GM23338 (cell line): Measurements from ENCODE around the gene TMA7.
A peak's percentile ranks its signal among the peaks of the same experiment; 100 is the strongest.

ENCODE experiments used
- CREB1 ChIP-seq: fragments of 250-450 bp; sonication (Bioruptor Pico); IDR thresholded peaks from 2 replicates; pipeline ENCODE4 v1.5.0; 2020; ENCODE audit warnings: low read depth, mild to moderate bottlenecking, moderate library complexity
- EZH2 ChIP-seq: fragments of 200-600 bp; sonication (generic); IDR thresholded peaks from one replicate; pipeline ENCODE4 v1.8.0; 2017; ENCODE audit warnings: antibody characterized with exemption, mild to moderate bottlenecking, low read depth; ENCODE audit not compliant: unreplicated experiment
- EZH2phosphoT487 ChIP-seq: fragments of 200-600 bp; sonication (generic); IDR thresholded peaks from one replicate; pipeline ENCODE4 v1.8.1; 2018; ENCODE audit warnings: antibody characterized with exemption; ENCODE audit not compliant: unreplicated experiment
- JUNB ChIP-seq: IDR thresholded peaks from one replicate; pipeline ENCODE4 v1.6.1; 2016; ENCODE audit warnings: antibody characterized with exemption; ENCODE audit not compliant: unreplicated experiment
- NANOG ChIP-seq: IDR thresholded peaks from 2 replicates; pipeline ENCODE4 v1.6.1; 2016; ENCODE audit warnings: antibody characterized with exemption, borderline replicate concordance
- POLR2AphosphoS5 ChIP-seq: IDR thresholded peaks from 2 replicates; pipeline ENCODE4 v1.6.1; 2016; ENCODE audit warnings: antibody characterized with exemption, low read depth
- STAT1 ChIP-seq: IDR thresholded peaks from one replicate; pipeline ENCODE4 v1.6.1; 2016; ENCODE audit warnings: antibody characterized with exemption; ENCODE audit not compliant: unreplicated experiment
- ZNF114 ChIP-seq: fragments of 250-450 bp; sonication (Bioruptor Pico); IDR thresholded peaks from 2 replicates; pipeline ENCODE4 v1.5.0; 2020; ENCODE audit warnings: mild to moderate bottlenecking, moderate library complexity
- ZNF331 ChIP-seq: fragments of 250-450 bp; sonication (Bioruptor Pico); IDR thresholded peaks from 2 replicates; pipeline ENCODE4 v1.5.0; 2020; ENCODE audit warnings: low read depth, mild to moderate bottlenecking, moderate library complexity
- TF ChIP-seq, protein P1 (sequence below), 2 experiments: fragments of 200-600 bp in 1 of 2; sonication (generic) in 1 of 2; conservative IDR thresholded peaks; 2 replicates each; pipeline versions ENCODE4 v1.5.1 to v1.6.1; 2016 to 2017; ENCODE audit warnings: antibody characterized with exemption in 2 of 2, low read depth in 2 of 2, mild to moderate bottlenecking in 2 of 2, moderate library complexity in 1 of 2
- TF ChIP-seq, protein P2 (sequence below): IDR thresholded peaks from one replicate; pipeline ENCODE4 v1.6.1; 2018; ENCODE audit warnings: antibody characterized with exemption; ENCODE audit not compliant: unreplicated experiment
- TF ChIP-seq, protein P3 (sequence below): IDR thresholded peaks from 2 replicates; pipeline ENCODE4 v1.6.1; 2016; ENCODE audit warnings: antibody characterized with exemption
- TF ChIP-seq, protein P4 (sequence below): fragments of 250-450 bp; sonication (Bioruptor Pico); IDR thresholded peaks from 2 replicates; pipeline ENCODE4 v1.5.0; 2020; ENCODE audit warnings: mild to moderate bottlenecking, moderate library complexity

DNA sequence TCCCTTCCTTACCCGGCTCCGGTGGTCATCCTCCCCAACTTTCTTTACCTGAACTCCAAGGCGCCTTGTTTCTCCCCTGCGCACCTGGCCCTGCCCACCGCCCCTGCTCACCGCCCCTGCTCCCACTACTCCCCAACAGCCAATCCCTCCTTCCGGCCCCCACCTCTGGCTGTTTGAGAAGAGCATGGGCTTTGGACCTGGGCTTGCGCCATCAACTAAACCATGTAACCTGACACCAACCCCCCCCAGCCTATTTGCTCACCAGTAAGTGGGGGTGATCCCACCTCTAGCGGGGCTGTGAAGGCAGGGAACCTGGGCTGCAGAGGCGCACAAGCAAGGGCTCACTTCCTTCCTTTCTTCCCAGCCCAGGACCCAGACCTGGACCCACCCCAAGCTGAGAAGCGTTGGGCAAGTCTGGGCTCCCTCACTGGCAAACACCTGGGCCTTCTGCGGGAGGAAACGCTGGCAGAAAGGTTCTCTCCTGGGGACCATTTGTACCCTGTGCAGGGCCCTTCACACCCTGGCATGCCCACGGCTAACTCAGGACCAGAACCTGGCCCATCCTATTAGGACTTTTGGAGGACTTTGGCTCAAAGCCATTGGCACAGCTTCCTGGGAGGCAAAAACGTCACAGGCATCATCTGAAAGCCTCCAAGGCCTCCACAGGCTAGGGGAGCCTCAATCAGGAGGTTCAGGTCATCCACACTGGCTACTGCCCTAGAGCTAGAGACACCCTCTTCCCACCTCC lies 9.9 kb upstream of the TMA7 start, which contains the start of gene PLXNB1:
- TF ChIP-seq EZH2: no peak
- TF ChIP-seq, protein P1, sequence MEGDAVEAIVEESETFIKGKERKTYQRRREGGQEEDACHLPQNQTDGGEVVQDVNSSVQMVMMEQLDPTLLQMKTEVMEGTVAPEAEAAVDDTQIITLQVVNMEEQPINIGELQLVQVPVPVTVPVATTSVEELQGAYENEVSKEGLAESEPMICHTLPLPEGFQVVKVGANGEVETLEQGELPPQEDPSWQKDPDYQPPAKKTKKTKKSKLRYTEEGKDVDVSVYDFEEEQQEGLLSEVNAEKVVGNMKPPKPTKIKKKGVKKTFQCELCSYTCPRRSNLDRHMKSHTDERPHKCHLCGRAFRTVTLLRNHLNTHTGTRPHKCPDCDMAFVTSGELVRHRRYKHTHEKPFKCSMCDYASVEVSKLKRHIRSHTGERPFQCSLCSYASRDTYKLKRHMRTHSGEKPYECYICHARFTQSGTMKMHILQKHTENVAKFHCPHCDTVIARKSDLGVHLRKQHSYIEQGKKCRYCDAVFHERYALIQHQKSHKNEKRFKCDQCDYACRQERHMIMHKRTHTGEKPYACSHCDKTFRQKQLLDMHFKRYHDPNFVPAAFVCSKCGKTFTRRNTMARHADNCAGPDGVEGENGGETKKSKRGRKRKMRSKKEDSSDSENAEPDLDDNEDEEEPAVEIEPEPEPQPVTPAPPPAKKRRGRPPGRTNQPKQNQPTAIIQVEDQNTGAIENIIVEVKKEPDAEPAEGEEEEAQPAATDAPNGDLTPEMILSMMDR (conservative IDR thresholded peaks at IDR 0.05; ENCODE audit: low read depth in 2 of 2): no peak
- TF ChIP-seq, protein P2, sequence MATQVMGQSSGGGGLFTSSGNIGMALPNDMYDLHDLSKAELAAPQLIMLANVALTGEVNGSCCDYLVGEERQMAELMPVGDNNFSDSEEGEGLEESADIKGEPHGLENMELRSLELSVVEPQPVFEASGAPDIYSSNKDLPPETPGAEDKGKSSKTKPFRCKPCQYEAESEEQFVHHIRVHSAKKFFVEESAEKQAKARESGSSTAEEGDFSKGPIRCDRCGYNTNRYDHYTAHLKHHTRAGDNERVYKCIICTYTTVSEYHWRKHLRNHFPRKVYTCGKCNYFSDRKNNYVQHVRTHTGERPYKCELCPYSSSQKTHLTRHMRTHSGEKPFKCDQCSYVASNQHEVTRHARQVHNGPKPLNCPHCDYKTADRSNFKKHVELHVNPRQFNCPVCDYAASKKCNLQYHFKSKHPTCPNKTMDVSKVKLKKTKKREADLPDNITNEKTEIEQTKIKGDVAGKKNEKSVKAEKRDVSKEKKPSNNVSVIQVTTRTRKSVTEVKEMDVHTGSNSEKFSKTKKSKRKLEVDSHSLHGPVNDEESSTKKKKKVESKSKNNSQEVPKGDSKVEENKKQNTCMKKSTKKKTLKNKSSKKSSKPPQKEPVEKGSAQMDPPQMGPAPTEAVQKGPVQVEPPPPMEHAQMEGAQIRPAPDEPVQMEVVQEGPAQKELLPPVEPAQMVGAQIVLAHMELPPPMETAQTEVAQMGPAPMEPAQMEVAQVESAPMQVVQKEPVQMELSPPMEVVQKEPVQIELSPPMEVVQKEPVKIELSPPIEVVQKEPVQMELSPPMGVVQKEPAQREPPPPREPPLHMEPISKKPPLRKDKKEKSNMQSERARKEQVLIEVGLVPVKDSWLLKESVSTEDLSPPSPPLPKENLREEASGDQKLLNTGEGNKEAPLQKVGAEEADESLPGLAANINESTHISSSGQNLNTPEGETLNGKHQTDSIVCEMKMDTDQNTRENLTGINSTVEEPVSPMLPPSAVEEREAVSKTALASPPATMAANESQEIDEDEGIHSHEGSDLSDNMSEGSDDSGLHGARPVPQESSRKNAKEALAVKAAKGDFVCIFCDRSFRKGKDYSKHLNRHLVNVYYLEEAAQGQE: no peak
- TF ChIP-seq EZH2phosphoT487: no peak
- TF ChIP-seq CREB1 (CRISPR knock-in tag): peak; percentile 24; the same call in 1 of the 2 replicates
- peak; percentile 68 for TF ChIP-seq POLR2AphosphoS5
- TF ChIP-seq STAT1: no peak
- no peak for TF ChIP-seq JUNB
- TF ChIP-seq, protein P3, sequence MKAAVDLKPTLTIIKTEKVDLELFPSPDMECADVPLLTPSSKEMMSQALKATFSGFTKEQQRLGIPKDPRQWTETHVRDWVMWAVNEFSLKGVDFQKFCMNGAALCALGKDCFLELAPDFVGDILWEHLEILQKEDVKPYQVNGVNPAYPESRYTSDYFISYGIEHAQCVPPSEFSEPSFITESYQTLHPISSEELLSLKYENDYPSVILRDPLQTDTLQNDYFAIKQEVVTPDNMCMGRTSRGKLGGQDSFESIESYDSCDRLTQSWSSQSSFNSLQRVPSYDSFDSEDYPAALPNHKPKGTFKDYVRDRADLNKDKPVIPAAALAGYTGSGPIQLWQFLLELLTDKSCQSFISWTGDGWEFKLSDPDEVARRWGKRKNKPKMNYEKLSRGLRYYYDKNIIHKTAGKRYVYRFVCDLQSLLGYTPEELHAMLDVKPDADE: 0 out of 2 replicates have a peak, but pooled peaks have one; percentile 39
- no peak for TF ChIP-seq ZNF114 (CRISPR knock-in tag)
- TF ChIP-seq NANOG: no peak; the same call in 1 of the 2 replicates
- no peak for TF ChIP-seq ZNF331 (CRISPR knock-in tag)
- TF ChIP-seq, protein P4, sequence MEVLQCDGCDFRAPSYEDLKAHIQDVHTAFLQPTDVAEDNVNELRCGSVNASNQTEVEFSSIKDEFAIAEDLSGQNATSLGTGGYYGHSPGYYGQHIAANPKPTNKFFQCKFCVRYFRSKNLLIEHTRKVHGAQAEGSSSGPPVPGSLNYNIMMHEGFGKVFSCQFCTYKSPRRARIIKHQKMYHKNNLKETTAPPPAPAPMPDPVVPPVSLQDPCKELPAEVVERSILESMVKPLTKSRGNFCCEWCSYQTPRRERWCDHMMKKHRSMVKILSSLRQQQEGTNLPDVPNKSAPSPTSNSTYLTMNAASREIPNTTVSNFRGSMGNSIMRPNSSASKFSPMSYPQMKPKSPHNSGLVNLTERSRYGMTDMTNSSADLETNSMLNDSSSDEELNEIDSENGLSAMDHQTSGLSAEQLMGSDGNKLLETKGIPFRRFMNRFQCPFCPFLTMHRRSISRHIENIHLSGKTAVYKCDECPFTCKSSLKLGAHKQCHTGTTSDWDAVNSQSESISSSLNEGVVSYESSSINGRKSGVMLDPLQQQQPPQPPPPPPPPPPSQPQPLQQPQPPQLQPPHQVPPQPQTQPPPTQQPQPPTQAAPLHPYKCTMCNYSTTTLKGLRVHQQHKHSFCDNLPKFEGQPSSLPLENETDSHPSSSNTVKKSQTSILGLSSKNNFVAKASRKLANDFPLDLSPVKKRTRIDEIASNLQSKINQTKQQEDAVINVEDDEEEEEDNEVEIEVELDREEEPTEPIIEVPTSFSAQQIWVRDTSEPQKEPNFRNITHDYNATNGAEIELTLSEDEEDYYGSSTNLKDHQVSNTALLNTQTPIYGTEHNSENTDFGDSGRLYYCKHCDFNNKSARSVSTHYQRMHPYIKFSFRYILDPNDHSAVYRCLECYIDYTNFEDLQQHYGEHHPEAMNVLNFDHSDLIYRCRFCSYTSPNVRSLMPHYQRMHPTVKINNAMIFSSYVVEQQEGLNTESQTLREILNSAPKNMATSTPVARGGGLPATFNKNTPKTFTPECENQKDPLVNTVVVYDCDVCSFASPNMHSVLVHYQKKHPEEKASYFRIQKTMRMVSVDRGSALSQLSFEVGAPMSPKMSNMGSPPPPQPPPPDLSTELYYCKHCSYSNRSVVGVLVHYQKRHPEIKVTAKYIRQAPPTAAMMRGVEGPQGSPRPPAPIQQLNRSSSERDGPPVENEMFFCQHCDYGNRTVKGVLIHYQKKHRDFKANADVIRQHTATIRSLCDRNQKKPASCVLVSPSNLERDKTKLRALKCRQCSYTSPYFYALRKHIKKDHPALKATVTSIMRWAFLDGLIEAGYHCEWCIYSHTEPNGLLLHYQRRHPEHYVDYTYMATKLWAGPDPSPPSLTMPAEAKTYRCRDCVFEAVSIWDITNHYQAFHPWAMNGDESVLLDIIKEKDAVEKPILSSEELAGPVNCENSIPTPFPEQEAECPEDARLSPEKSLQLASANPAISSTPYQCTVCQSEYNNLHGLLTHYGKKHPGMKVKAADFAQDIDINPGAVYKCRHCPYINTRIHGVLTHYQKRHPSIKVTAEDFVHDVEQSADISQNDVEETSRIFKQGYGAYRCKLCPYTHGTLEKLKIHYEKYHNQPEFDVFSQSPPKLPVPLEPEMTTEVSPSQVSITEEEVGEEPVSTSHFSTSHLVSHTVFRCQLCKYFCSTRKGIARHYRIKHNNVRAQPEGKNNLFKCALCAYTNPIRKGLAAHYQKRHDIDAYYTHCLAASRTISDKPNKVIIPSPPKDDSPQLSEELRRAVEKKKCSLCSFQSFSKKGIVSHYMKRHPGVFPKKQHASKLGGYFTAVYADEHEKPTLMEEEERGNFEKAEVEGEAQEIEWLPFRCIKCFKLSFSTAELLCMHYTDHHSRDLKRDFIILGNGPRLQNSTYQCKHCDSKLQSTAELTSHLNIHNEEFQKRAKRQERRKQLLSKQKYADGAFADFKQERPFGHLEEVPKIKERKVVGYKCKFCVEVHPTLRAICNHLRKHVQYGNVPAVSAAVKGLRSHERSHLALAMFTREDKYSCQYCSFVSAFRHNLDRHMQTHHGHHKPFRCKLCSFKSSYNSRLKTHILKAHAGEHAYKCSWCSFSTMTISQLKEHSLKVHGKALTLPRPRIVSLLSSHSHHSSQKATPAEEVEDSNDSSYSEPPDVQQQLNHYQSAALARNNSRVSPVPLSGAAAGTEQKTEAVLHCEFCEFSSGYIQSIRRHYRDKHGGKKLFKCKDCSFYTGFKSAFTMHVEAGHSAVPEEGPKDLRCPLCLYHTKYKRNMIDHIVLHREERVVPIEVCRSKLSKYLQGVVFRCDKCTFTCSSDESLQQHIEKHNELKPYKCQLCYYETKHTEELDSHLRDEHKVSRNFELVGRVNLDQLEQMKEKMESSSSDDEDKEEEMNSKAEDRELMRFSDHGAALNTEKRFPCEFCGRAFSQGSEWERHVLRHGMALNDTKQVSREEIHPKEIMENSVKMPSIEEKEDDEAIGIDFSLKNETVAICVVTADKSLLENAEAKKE: no peak
